ENCODE measurements around the gene ACBD4.

Gene ACBD4

DNA sequence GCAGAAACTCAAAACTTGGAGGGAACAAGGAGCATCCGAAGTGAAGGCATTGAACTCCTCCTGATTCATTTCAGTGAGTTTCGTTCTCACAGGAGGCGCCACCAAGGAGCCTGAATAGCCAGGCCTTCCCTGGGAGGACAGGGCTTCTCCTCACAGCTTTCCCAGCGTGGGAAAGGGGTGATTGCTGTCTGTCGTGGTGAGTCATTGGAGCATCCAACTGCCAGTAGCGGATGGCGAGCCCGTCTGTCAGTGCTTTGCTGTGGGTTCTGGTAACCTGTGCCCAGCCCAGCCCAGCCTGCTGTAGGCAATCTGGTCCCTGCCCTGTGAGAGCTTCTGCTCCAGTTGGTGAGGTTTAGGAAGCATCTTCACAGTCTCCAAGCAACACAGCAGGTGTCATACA, 31.5 kb upstream of the ACBD4 start:
- Histone ChIP-seq H3K4me3 (ENCODE audit: low read length, poor library complexity, severe bottlenecking) (no peak overlapping the region), H3F3A (ENCODE audit: low read depth) (no peaks in the 10 kb centered on the region), H3K27me3 (ENCODE audit: insufficient read depth, low read length, poor library complexity, severe bottlenecking) (no peaks in the 10 kb centered on the region), H3K9me2 (replicated peaks; ENCODE audit: low read depth, low read length) (no peaks in the 10 kb centered on the region), H3K36me3 (ENCODE audit: insufficient read depth, low read length) (peaks cover 75% of the 10 kb centered on the region; the same call in 1 of the 2 replicates), H4K20me1 (ENCODE audit: insufficient read depth, low read length, poor library complexity, severe bottlenecking) (no peaks in the 10 kb centered on the region), H3K4me1 (ENCODE audit: insufficient read depth, low read length, poor library complexity, severe bottlenecking) (no peaks in the 10 kb centered on the region), H3K9ac (ENCODE audit: low read depth, low read length, poor library complexity, severe bottlenecking) (no peak overlapping the region), H3K79me2 (ENCODE audit: insufficient read depth, low read length) (no peaks in the 10 kb centered on the region), H3K9me3 (ENCODE audit: insufficient read depth, low read depth, low read length) (no peaks in the 10 kb centered on the region), H3K4me2 (ENCODE audit: low read depth, low read length, poor library complexity, severe bottlenecking) (no peak overlapping the region), H2AFZ (ENCODE audit: low read length) (no peak overlapping the region)
- TF ChIP-seq, protein P1, sequence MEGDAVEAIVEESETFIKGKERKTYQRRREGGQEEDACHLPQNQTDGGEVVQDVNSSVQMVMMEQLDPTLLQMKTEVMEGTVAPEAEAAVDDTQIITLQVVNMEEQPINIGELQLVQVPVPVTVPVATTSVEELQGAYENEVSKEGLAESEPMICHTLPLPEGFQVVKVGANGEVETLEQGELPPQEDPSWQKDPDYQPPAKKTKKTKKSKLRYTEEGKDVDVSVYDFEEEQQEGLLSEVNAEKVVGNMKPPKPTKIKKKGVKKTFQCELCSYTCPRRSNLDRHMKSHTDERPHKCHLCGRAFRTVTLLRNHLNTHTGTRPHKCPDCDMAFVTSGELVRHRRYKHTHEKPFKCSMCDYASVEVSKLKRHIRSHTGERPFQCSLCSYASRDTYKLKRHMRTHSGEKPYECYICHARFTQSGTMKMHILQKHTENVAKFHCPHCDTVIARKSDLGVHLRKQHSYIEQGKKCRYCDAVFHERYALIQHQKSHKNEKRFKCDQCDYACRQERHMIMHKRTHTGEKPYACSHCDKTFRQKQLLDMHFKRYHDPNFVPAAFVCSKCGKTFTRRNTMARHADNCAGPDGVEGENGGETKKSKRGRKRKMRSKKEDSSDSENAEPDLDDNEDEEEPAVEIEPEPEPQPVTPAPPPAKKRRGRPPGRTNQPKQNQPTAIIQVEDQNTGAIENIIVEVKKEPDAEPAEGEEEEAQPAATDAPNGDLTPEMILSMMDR (conservative IDR thresholded peaks at IDR 0.05; ENCODE audit: low read length), result no peak
- TF ChIP-seq EZH2phosphoT487 (IDR thresholded peaks at IDR 0.05; ENCODE audit: borderline replicate concordance), result no peak

DNA sequence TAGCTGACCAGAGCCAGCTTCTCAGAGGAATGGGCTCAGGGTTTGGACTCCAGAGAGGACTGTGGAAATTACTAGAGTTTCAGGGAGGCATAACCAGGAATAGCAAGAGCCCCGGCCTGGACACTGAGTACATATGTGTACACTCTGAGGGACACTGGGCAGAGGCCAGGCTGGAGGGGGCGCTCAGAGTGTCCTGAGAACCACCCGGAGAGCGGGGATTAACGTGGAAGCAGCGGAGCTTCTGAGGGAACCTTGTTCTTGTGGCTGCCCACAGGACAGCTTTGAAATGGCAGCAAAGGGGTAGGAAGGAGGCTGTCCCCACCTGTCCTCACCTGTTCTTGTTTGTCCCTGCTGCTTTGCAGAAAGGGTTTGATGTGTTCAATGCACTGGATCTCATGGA, 31.0 kb upstream of the ACBD4 start:
- peaks cover 72% of the 10 kb centered on the region; the same call in 1 of the 2 replicates for H3K36me3 ChIP-seq (ENCODE audit: insufficient read depth, low read length)
- H2AFZ ChIP-seq (ENCODE audit: low read length), result no peak overlapping the region
- no peaks in the 10 kb centered on the region for H3K27me3 ChIP-seq (ENCODE audit: insufficient read depth, low read length, poor library complexity, severe bottlenecking)
- no peak for TF ChIP-seq EZH2phosphoT487 (IDR thresholded peaks at IDR 0.05; ENCODE audit: borderline replicate concordance)
- TF ChIP-seq, protein P1 (conservative IDR thresholded peaks at IDR 0.05; ENCODE audit: low read length), result no peak
- H3K4me1 ChIP-seq (ENCODE audit: insufficient read depth, low read length, poor library complexity, severe bottlenecking), result no peaks in the 10 kb centered on the region
- H3K9me2 ChIP-seq (replicated peaks; ENCODE audit: low read depth, low read length), result no peaks in the 10 kb centered on the region
- H3K4me3 ChIP-seq (ENCODE audit: low read length, poor library complexity, severe bottlenecking), result no peak overlapping the region
- no peaks in the 10 kb centered on the region for H3K9me3 ChIP-seq (ENCODE audit: insufficient read depth, low read depth, low read length)
- H3K9ac ChIP-seq (ENCODE audit: low read depth, low read length, poor library complexity, severe bottlenecking), result no peak overlapping the region
- no peak overlapping the region for H3K4me2 ChIP-seq (ENCODE audit: low read depth, low read length, poor library complexity, severe bottlenecking)
- H3F3A ChIP-seq (ENCODE audit: low read depth), result no peaks in the 10 kb centered on the region
- no peaks in the 10 kb centered on the region for H3K79me2 ChIP-seq (ENCODE audit: insufficient read depth, low read length)
- no peaks in the 10 kb centered on the region for H4K20me1 ChIP-seq (ENCODE audit: insufficient read depth, low read length, poor library complexity, severe bottlenecking)

DNA sequence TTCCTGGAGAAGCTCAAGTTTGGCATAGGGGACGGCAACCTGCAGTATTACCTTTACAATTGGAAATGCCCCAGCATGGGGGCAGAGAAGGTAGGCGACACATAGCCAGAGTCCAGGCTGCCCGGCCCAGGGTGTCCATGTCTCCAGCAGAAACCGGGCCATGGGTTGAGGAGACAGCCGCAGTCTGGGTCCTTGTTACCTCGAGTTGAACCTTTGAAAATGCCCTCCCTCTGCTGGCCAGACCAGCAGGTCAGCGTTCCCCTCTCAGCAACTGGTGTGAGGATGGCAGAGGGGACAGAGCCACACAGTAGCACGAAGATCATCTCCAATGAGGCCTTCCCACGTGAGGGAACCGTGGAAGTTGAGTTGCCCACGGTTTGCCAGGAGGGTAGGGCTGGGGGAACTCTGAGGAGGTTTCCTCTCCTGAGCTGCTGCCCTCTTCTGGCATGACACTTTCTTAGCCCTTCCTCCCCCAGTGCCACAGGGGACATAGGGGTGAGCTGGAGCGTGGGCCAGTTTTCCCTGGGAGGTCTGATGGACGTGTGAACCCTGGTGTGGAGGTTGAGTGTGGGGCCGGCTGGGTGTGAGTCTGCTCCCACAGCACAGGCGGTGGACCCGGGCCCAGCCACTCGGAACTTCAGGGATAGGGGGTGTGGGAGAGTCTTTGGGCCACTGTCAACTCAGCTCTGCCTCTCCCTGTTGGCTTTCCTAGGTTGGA, 30.4 kb upstream of the ACBD4 start:
- Histone ChIP-seq H3K4me2 (ENCODE audit: low read depth, low read length, poor library complexity, severe bottlenecking) (no peak overlapping the region), H3K4me1 (ENCODE audit: insufficient read depth, low read length, poor library complexity, severe bottlenecking) (no peaks in the 10 kb centered on the region), H3K27me3 (ENCODE audit: insufficient read depth, low read length, poor library complexity, severe bottlenecking) (no peaks in the 10 kb centered on the region), H3K4me3 (ENCODE audit: low read length, poor library complexity, severe bottlenecking) (no peak overlapping the region), H2AFZ (ENCODE audit: low read length) (no peak overlapping the region), H3K36me3 (ENCODE audit: insufficient read depth, low read length) (peaks cover 66% of the 10 kb centered on the region; the same call in 1 of the 2 replicates), H3K9ac (ENCODE audit: low read depth, low read length, poor library complexity, severe bottlenecking) (no peak overlapping the region), H3F3A (ENCODE audit: low read depth) (no peaks in the 10 kb centered on the region), H3K9me3 (ENCODE audit: insufficient read depth, low read depth, low read length) (no peaks in the 10 kb centered on the region), H3K79me2 (ENCODE audit: insufficient read depth, low read length) (no peaks in the 10 kb centered on the region), H3K9me2 (replicated peaks; ENCODE audit: low read depth, low read length) (no peaks in the 10 kb centered on the region), H4K20me1 (ENCODE audit: insufficient read depth, low read length, poor library complexity, severe bottlenecking) (no peaks in the 10 kb centered on the region)
- TF ChIP-seq, protein P1 (conservative IDR thresholded peaks at IDR 0.05; ENCODE audit: low read length), result no peak

Data from Loucy (cell line).